ENCODE measurements around the gene FOXC1.

FOXC1 gene

DNA sequence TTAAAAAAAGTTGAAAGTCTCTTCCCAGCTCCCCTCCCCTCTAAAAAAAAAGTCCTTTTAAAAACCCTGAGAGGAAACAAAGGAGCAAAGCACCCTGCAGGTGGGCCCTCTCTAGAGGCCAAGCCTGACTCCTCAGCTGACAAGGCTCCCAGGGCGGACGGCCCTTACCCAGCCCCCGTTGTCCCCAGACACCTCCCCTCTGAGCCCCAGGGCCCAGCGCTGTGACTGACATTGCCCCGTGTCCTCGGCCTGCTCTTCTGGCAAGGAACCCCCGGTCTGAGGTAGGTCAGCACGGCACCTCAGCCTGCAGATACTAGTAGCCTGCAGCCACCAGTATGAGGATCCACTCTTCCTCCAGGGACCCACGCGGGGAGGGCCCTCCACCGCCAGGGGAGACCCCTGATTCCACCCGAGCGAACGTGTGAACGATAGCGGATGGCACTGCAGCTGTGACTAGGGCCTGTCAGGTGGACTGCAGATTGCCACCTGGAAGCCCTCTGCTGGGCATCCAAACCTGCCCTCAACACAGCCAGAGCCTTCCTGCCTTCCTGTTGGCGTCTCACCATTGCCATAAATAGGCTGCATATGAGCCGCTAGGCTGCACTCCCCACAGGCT, 34.2 kb downstream of the FOXC1 start:
- no peak for DNase-seq (ENCODE audit: low spot score)

DNA sequence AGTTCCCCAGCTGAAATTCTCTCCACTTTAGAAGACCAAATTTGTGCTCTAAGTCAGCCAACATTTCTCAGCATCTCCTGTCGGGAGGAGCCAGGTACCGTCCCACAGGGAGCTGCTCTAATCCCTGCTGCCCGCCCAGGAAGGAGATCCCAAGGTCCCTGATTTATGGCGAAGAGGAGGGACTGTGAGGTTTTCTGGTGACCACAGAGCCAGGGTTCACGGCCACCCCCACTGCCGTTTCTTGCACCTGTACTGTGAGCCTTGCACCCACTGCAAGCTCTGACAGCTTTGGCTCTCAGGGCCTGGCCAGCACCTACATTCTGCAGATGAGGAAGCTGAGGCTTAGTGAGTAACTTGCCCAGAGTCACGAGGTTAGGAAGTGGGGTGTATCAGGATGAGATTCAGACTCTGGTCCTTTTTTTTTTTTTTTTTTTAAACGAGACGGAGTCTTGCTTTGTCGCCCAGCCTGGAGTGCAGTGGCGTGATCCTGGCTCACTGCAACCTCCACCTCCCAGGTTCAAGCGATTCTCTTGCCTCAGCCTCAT, 34.9 kb downstream of the FOXC1 start:
- no peak for DNase-seq (ENCODE audit: low spot score)

DNA sequence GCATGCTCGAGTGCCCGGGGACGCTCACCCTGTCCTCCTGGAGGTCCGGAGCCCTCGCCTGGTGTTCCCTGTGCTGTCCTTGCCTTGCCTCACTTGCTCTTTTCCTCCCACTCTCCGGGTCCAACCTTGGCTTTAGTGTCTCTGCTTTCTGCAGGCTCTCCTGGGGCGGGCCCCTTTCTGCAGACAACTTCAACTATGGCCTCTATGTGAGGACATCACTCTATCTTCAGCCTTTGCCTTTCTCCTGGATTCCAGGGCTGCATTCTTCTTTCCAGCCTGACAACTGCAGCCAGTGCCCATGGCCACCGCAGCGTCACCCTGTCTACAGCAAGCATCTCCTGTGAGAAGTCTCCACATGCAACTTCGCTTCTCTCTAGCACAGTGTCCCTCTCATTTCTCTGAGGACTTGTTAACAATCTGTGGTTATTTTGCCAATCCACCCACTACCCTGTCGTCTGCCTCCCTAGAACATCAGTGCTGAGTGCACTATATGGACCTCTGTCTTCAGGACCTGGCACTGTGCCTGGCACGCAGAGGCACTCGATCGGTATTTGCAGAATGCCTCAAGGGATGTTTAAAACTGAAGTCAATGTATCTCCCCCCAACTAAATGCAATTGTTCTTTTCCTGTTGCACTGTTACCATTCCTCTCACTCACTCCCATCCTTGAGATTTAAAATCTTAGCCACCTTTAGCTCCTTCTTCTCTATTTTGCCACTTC, 35.9 kb downstream of the FOXC1 start:
- no peak for DNase-seq (ENCODE audit: low spot score)

DNA sequence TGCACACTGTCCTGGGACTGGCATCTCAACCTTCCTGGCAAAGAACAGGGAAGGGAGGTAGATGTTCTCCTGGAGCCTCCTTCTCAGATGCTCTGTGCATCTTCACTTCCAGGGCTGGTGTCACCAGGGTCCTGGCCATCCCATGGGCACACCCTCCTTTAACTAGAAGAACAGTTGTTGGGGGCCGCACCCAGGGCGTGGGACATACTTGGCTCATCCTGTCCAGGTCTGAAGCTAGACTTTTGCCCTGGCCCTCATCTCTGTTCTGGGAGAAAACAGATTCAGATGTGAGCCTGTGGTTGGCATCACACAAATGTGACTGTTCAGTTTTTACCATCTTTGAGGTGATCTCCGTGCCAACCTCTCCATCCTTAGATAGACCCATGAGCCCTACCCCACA, 41.6 kb downstream of the FOXC1 start:
- no peak for DNase-seq (ENCODE audit: low spot score)

DNA sequence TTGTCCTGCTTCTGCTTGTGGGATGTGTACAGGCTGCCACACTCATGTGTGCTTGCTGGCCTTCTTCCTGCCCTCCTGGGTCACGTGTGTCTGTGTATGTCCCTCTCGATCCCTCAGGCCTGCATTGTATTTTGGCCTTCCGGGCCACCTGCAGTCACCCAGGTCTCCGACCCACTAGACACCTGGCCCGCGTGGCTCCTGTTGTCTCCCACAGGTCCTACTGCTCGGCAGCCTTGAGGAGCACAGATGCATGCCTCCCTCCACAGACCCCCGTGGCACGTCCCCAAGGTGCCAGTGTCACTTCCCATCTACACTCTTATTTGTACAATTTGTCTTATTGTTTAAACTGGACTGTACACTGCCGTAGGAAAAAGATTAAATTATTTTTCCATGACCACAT, 43.1 kb downstream of the FOXC1 start:
- DNase-seq (ENCODE audit: low spot score): no peak

DNA sequence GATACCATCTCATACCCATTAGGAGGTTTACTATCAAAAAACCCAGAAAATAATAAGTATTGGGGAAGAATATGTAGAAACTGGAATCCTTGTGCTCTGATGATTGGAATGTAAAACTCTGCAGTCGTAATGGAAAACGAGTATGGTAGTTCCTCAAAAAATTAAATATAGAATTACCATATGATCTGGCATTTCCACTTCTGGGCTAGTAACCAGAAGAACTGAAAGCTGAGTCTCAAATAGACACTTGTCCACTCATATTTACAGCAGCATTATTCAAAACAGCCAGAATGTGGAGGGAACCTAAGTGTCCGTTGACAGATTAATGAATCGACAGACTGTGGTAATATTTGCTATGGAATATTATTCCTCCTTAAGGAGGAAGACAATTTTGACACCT, 44.3 kb downstream of the FOXC1 start:
- DNase-seq (ENCODE audit: low spot score): no peak

DNA sequence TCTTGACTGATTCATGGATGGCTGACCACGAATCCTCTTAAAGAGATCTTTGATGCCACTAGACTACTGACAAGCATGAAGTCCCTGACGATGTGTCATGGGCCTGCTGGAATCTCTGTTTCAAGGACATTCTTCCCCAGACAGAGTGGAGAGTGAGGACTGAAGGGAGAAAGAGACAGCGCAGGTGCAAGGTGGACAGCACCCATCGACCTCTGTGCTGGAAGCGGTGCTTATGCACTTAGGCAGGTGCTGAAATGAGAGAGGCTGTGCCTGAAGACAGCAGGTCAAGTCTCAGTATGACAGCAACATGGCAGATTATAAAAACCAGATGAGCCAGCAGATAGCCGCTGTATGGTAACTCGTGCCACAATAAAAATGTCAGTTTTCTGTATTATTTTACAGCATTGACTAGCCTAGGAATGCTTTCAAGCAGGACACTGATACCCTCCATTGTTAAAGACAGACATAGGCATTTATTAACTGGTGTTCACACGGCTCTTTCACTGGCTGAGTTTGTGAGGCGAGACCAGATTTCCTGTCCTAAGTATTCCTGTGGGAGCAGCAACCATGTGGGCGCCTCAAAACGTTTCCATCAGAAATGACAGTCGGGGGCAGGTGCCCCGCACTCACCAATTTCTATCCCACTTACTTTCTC, 47.5 kb downstream of the FOXC1 start:
- DNase-seq (ENCODE audit: low spot score): no peak

DNA sequence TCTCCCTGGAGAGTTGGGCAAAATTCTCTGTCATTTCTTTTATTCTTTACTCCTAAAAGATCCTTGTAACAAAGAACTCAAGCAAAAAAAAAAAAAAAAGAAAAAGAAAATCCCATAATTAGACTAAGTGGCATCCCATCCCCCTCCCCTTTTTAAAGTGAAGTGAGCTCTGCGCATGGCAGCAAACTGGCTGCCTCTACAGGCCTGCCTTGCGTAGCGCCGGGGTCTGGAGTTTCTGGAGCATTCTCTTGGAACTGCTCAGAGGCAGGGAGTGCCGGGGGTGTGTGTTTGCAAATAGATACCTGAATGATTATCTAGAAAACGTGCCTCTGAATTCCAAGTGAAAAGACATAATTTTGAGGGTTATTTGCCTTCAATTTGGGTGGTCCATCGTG, 48.1 kb downstream of the FOXC1 start:
- DNase-seq (ENCODE audit: low spot score): no peak

DNA sequence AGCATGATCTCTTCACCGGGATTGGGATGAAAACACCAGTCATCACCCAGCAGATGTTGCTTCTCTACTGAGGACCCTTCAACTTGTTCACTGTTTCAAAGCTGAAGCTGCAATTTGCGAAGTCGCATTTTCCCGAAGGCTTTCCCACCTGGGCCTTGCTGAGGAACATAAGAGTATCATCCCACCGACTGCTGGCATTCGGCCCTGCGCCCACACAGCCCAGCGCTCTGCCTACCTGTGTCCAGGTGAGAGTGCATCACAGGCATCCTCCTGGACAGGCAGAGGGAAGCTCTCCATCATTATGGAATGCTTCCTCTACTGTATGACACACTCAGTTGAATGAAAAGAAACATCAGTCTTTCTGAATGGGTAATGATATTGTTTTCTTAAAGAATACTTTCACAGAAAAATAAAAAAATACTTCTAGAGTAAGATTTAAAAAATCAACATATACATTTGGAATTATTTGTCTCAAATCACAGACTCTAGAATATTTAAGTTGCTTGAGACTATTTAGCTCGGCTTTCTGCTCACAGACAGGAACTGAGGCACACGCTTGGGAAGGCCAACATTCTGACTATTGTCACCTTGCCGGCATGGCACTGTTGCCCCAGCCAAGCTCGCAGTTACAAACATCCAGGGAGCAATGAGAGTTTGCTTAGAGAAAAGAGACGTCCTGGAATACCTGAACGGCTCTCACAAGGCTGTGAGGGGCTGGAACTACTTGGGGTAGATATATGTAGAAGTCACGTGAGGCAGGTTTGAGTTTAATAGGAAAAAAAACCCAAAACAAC, 48.7 kb downstream of the FOXC1 start:
- no peak for DNase-seq (ENCODE audit: low spot score)

DNA sequence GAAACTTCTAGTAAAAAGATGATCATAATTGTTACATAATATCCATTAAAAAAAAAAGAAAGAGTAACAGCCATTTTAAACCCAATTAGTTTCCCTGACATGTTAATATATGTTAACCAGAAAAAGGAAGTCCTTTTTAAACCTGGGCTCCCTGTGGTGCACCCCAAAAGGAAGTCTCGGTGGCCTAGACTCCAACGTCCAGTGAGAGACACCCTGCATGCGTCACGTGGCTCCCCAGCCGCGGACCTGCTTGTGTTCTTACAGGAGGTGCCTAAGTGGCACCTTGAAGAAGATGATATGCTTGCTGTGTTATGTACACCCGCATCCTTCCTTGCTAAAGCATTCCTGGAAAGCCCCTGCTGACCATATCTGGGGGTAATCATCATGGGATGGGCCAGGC, 50.1 kb downstream of the FOXC1 start:
- no peak for DNase-seq (ENCODE audit: low spot score)

DNA sequence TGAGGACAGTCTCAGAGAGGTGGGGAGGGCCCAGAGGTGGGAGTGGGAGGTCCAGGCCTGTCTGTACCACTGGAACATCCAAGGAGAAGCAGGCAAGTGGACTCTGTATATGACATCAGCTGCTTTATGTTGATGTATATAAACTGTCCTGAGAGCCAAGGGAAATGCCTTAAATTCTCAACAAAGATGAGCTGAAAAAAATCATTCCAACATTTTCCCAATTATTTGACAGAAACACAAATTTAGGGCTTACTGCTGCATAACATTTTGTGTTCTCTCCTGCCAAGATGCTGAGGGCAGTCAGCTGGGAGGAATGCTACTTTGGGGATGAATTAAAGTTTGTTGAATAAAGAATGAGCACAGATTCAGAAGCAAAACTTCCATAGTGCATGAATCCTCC, 52.8 kb downstream of the FOXC1 start:
- no peak for DNase-seq (ENCODE audit: low spot score)
